AG10803 (cell line): ENCODE results near the gene ICAM4.
"Not testable (repeated sequence)": the region's sequence is repeated elsewhere in the genome, so short reads cannot be mapped to it uniquely, and the experiment has no call there.

Experiments
- DNase-seq: peaks from one replicate; pipeline ENCODE4 v3.0.0; 2010; ENCODE audit warnings: low read depth
- H3K4me3 ChIP-seq: 2 replicates; pipeline ENCODE4 v1.5.1; 2011; ENCODE audit warnings: mild to moderate bottlenecking, low read length, control low read depth
- CTCF ChIP-seq: conservative IDR thresholded peaks from 2 replicates; pipeline ENCODE4 v1.5.1; 2011; ENCODE audit warnings: mild to moderate bottlenecking, low read length, control low read depth, inconsistent platforms

The ICAM4 gene, protein sequence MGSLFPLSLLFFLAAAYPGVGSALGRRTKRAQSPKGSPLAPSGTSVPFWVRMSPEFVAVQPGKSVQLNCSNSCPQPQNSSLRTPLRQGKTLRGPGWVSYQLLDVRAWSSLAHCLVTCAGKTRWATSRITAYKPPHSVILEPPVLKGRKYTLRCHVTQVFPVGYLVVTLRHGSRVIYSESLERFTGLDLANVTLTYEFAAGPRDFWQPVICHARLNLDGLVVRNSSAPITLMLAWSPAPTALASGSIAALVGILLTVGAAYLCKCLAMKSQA

DNA sequence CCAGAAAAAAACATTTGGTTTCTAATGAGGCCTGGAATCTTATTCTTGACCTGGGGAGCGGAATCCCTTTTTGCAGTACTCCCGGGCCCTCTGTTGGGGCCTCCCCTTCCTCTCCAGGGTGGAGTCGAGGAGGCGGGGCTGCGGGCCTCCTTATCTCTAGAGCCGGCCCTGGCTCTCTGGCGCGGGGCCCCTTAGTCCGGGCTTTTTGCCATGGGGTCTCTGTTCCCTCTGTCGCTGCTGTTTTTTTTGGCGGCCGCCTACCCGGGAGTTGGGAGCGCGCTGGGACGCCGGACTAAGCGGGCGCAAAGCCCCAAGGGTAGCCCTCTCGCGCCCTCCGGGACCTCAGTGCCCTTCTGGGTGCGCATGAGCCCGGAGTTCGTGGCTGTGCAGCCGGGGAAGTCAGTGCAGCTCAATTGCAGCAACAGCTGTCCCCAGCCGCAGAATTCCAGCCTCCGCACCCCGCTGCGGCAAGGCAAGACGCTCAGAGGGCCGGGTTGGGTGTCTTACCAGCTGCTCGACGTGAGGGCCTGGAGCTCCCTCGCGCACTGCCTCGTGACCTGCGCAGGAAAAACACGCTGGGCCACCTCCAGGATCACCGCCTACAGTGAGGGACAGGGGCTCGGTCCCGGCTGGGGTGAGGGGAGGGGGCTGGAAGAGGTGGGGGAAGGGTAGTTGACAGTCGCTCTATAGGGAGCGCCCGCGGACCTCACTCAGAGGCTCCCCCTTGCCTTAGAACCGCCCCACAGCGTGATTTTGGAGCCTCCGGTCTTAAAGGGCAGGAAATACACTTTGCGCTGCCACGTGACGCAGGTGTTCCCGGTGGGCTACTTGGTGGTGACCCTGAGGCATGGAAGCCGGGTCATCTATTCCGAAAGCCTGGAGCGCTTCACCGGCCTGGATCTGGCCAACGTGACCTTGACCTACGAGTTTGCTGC lies at the start of gene ICAM4:
ICAM4 (plus strand) TSS at position 153 of the 935 bp plus-strand sequence; CDS start at position 211, 58 bp downstream.
- no peak within 1 kb of the TSS for H3K4me3 ChIP-seq
- TF ChIP-seq CTCF: no peak
- DNase-seq: no peak

- H3K4me3 ChIP-seq: no peak overlapping the region
- DNase-seq: no peak
- TF ChIP-seq CTCF: no peak
Observed at GRCh38 chr19:10237702-10238101, 49.1 kb upstream of the ICAM4 start.

DNA sequence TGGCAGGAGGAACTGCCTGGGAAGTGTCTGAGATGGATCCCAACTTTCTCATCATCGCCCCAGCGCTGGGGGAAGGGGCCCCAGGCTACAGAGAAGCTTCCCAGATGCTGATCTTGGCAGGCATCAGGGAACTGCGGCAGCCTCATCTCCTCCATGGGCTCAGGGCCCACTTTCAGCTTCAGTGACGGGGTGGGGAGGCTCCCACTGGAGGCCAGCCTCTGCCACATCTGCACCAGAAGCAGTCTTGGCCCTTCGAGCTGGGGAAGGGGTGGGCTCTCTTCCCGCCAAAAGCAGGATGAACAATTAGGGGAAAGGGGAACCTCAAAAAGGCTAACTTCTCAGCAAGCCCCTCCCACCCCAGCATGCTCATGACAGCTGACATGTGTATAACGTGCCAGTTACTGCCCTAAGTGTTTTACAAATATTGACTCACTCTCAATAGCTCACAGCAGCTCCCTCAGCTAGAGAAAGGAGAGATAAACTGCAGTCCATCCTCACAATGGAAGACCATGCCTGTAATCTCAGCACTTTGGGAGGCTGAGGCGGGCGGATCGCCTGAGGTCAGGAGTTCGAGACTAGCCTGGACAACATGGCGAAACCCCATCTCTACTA lies 48.5 kb upstream of the ICAM4 start:
- TF ChIP-seq CTCF: no peak
- H3K4me3 ChIP-seq: no peak overlapping the region; the same call in 1 of the 2 replicates
- peak; percentile 91 for DNase-seq

DNA sequence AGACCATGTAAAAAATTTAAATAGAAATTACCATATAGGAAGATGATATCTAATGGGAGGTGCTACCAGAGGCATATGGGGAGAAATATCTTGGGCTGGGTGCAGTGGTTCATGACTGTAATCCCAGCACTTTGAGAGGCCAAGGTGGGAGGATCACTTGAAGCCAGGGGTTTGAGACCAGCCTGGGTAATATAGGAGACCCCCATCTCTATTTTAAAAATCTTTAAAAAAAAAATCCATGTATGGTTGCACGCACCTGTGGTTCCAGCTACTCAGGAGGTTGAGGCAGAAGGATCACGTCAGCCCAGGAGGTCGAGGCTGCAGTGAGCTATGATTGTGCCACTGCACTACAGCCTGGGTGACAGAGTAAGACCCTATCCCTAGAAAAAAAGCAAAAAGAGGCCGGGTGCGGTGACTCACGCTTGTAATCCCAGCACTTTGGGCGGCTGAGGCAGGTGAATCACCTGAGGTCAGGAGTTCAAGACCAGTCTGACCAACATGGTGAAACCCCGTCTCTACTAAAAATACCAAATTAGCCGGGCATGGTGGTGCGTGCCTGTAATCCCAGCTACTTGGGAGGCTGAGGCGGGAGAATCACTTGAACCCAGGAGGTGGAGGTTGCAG lies 44.8 kb upstream of the ICAM4 start:
- not testable (repeated sequence) for DNase-seq, H3K4me3 ChIP-seq

DNA sequence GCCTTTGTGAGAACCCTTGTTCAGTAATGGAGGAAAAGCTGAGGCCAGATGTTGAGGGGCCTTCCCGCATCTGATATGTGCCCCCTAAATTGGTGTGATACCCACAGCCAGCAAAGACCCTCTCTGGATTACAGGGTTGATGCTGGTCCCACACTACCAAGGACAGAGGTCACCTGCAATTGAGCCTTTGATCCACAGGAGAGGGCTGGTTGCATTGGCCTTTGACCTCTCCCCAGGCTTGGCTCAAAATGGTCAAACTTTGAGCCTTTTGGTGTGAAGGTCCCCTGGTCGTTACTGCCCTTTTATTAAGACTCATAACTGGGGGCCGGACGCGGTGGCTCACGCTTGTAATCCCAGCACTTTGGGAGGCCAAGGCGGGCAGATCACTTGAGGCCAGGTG lies 43.1 kb upstream of the ICAM4 start:
- no peak for DNase-seq
- no peak for TF ChIP-seq CTCF
- no peak overlapping the region for H3K4me3 ChIP-seq

- no peak overlapping the region for H3K4me3 ChIP-seq
- TF ChIP-seq CTCF: no peak
- no peak for DNase-seq
Observed at GRCh38 chr19:10245189-10245939, 41.4 kb upstream of the ICAM4 start.
